ENCODE data around the gene PRUNE2.
"Not testable (repeated sequence)": the region's sequence is repeated elsewhere in the genome, so short reads cannot be mapped to it uniquely, and the experiment has no call there.

The PRUNE2 gene

GRCh38 chr9:76690973-76691370, 214.9 kb downstream of the PRUNE2 start:
- DNase-seq = no peak

GRCh38 chr9:76690246-76690972, 215.5 kb downstream of the PRUNE2 start:
- DNase-seq = no peak

DNA sequence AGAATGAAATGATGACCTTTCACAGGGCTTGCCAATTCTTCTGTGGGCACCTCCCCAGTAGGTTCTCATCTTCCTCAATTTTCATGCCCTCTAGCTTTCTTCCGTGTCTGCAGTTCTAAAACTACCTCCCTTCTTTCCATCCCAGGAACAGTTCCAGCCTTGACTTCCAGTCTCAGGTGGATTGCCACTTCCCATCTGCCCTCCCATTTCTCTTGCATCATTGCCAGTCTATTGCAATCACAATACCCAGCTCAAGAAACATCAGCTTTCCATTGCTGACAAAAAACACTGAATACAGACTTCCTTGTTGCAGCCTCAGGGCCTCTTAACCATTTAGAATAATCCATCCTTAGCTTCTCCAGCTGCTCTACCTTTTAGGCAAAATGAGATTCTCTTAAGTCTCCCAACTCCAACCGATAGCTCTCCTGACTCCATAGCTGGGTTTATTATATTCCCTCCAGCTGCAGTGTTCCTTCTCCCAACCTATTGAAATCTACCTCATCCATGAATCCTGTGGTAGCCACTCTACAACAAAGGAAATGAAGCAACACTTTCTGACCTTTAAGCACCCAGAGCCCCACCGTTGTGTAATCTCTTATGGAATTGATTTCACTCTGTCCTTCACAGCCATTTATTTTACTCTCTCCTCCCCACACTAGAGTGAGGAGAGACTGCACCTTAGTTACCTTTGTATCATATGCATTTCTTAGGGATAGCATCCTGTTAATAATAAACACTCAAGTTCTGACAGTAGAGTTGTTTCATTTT, 217.3 kb downstream of the PRUNE2 start:
- no peak for DNase-seq

- no peak for DNase-seq
Observed at GRCh38 chr9:76687861-76688391, 218.0 kb downstream of the PRUNE2 start.

GRCh38 chr9:76686756-76687155, 219.2 kb downstream of the PRUNE2 start:
- no peak for DNase-seq

DNA sequence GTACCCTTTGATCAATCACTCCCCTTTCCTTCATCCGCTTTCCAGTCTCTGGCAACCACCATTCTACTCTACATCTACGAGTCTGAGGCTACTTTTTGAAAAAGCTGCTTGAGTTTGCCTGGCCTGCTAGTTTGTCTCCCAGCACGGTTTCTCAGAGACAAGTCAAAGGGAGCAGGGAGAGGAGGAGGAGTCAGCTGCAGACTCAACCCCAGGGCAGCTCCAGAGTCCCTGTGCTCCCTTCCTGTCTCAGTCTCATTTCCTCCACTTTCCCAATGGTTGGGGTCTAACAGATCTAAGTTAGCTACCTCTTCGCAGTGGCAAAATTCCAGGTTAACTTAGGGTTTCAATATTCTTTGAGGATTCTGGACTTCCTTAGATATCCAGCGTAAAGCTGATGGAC, 221.7 kb downstream of the PRUNE2 start:
- DNase-seq = no peak

DNA sequence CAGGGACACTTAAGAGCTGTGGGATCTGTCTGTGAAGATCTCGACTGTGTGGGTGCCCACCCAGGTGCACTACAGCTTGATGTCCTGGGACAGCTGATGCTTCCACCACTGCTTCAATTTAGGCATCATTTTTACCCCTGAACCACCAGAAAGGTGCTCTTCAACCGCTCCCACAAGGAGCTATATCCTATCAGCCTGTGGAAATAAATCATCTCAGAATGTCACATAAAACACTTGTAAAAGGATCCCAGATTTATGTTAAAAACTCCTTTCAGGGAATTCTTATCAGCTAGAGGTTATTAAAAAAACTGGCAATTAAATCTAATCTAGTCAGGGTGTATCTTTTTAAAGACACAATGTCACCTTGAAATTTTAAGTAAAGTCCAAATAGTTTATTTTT, 224.4 kb downstream of the PRUNE2 start:
- DNase-seq = no peak

- peak in 1 of 5 experiments; percentile 17 for DNase-seq
Observed at GRCh38 chr9:76680716-76681425, 225.0 kb downstream of the PRUNE2 start.

GRCh38 chr9:76677481-76678055, 228.3 kb downstream of the PRUNE2 start:
- no peak for DNase-seq

DNA sequence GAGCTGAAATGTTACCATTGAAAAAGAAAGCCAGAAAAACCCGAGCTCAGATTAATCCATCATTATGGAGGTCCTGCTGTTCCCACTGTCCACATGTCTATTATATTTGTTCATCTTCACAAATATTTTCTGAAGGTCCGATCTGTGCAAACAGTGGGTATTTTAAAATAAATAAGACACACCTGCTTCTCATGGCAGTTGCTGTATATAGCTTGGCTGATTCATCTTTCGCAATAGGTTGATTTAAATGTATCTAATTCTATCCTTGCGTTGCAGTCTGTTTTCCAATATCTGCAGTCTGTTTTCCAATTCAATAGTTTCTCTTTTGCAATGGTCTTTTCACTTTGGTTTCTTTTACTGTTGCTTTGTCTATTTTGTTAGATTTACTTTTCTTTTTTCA, 229.1 kb downstream of the PRUNE2 start:
- no peak for DNase-seq

- DNase-seq = no peak
Observed at GRCh38 chr9:76667521-76667957, 238.4 kb downstream of the PRUNE2 start.

DNA sequence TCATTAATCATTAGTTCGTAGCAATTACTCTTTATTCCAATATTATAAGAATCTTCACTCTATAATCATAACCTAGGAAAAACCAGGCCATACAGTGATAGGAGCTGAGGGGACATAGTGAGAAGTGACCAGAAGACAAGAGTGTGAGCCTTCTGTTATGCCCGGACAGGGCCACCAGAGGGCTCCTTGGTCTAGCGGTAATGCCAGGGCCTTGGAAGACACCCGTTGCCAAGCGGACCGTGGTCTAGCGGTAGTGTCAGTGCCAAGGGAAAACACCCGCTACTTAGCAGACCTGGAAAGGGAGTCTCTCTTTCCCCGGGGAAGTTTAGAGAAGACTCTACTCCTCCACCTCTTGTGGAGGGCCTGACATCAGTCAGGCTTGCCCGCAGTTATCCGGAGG, 239.9 kb downstream of the PRUNE2 start:
- not testable (repeated sequence) for DNase-seq

DNA sequence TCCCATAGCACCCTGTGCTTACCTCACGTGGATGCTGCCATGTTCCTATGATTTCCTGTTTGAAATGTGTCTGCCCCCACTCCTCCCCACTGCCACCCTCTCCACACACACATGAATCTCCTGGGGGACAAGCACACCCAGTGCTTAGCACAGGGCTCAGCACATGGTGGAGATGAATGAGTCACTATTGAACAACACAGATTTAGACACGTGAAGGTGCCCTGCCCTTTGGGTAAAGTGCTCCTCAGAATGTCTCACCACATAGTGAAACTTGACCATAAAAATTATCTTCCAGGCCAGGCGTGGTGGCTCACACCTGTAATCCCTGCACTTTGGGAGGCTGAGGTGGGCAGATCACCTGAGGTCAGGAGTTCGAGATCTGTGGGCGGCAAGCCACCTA, 240.5 kb downstream of the PRUNE2 start:
- no peak for DNase-seq

DNA sequence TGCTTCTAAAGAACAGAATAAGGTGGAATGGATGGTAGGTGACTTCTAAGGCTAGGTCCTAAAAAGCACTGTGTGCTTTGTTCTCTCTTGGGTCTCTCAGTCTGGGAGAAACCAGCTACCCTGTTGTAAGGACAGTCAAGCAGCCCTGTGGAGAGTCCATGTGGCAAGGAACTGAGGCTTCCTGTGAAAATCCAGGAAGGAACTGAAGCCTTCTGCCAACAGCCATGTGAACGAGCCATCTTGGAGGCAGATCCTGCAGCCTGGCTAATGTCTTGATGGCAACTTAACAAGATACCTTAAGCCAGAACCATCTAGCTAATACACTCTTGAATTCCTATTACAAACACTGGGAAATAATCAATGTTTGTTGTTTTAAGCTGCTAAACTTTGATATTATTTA, 241.8 kb downstream of the PRUNE2 start:
- no peak for DNase-seq

DNA sequence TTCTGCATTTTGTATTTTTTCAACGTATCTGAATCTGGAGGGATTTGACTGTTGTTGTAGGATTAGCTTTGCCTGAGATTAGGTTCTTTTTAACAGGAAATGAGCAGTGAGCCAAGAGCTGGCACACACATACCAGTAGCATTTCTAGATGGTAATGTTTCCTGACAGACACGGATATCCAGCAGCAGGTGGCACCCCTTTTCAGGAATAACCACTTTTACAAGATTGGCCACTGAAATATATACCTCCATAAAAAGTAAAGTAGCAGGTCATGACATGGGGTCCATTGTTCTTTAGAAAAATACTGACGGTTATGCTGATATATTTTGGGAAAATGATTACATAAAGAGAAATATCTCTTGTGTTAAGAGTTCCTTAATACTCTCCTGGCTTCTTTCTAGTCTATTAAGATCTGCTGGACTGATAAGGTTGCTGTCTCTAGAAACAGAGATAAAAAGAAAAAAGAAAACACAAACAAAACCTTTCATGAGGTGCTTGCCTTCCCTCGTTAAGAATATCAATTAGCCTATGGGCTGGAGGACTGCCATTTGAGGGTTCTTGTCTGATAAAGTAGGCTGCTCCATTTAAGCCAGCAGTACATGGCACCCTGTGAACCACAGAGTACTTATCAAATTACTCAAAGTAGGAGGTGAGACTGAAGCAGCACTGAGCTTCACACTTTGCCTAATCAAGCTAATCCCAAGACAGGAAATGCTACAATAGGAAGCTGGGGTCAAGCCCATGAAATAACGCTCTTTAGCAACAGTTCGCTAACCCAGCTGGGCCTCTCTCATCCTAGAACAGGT, 243.2 kb downstream of the PRUNE2 start:
- peak in 1 of 5 experiments; percentile 13 for DNase-seq

DNA sequence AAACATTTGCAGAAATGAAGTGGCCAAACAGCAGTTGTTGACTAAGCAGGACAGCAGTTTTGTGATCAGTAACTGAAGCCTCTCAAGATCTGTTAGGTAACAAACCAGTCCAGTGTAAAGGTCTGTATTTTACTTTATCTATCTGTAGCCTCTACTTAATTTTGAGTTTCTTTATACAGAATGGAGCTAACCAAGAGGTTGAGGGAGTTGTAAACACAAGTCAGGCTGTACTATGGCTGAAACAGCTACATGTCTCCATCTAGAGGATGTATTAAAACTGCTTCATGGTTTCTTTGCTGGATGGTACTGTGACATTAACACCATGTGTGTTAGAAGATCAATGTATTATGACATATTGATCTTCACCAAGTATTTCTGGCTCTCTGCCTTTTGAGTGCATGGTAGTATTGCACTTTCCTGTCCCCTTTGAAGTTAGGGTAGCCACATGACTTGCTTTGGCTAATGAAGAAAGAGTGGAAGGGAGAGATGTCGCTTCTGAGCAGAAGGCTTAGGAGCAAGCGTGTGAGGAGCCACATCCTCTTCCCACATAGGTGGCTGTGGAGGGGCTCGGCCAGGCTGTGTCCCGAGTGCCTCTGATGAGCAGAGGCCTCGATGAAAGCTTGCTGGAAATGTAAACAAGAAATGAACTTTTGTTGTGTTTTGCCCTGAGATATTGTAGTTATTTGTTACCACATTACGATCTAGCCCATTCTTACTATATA, 247.2 kb downstream of the PRUNE2 start:
- peak in 1 of 5 experiments; percentile 65 for DNase-seq

DNA sequence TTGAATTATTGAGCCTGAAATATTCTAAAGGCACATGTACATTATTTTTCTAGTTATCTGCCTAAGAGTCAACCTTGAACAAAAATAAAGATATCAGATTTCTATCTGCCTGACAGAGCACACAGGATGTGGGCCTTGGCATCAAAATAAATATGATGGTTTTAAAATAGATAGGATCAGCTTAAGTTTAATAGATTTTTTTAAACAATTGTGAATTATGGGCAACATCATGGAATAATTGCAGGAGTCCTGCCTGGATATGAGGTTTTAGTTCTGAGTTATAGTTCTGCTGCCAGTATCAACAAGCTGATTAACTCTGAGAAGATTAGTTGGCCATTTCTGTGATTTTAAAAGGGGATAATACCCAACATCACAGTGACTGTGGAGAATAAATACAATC, 248.6 kb downstream of the PRUNE2 start:
- peak in 1 of 5 experiments; percentile 48 for DNase-seq

- DNase-seq = no peak
Observed at GRCh38 chr9:76655971-76656370, 249.9 kb downstream of the PRUNE2 start.

GRCh38 chr9:76655121-76655541, 250.8 kb downstream of the PRUNE2 start:
- peak in 2 of 5 experiments; percentile 7 to 66 for DNase-seq

GRCh38 chr9:76654575-76654974, 251.3 kb downstream of the PRUNE2 start:
- DNase-seq = no peak

DNA sequence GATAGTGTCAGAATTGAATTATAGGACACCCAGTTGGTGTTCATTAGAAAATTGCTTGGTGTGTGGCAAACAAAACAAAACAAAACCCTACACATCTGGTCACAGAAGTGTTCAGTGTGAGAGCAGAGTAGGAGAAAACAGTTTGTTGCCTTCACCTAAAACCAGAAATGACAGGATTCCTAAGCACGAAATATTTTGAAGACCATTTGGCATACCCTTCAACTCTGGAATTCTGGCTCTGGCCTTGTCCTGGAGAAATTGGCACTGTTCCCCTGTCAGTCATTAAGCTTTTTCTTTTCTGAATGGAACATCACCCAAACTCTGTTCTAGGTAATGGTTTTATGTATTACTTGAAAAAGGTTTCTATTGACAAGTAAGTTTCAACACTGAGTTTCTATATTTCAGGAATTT, 251.9 kb downstream of the PRUNE2 start:
- no peak for DNase-seq
